ENCODE data around the gene PF4V1. TPM values are rescaled to one million over a fixed set of nuclear protein-coding genes. Genes with fewer than 3 reads are reported as not detected.

The PF4V1 gene
- total and polyA plus RNA-seq, 8 donors = not detected

GRCh38 chr4:73902817-73903547 lies 49.9 kb downstream of the PF4V1 start:
- H3K4me3 ChIP-seq = no peak overlapping the region
- H3K9me3 ChIP-seq = no peaks in the 10 kb centered on the region
- 61 to 80% (median 71%) methylated on average over 3 of the region's 3 CpGs for WGBS, 5 donors
- intact Hi-C loops (cut with DNase I; ENCODE audit: low total_unique reads) = no loop called here
- DNase-seq = no peak
- H3K27me3 ChIP-seq = no peaks in the 10 kb centered on the region
- no peaks in the 10 kb centered on the region for H3K4me1 ChIP-seq
- TF ChIP-seq CTCF (IDR thresholded peaks at IDR 0.05) (no peak), POLR2AphosphoS5 (IDR thresholded peaks at IDR 0.05) (no peak), POLR2A (IDR thresholded peaks at IDR 0.05) (no peak), EP300 (IDR thresholded peaks at IDR 0.05) (no peak)
- H3K36me3 ChIP-seq = no peaks in the 10 kb centered on the region
- no peak overlapping the region for H3K27ac ChIP-seq

Other genes with a start within 250 kb of the PF4V1 start
- gene RASSF6, start 232.9 kb upstream of the PF4V1 start, total RNA-seq = 10 to 100 TPM in 3 of 5 donors, 1 to 10 TPM in 2; 5.5 to 51.8 (median 13.4) TPM
- gene RASSF6, start 232.9 kb upstream of the PF4V1 start, polyA plus RNA-seq = 10 to 100 TPM in 2 of 3 donors, 1 to 10 TPM in 1; 5.0 to 35.9 (median 13.7) TPM
- 1 to 10 TPM in 3 of 5 donors, not detected in 2; 3.6 to 6.4 (median 5.9) TPM for gene CXCL8, start 112.7 kb upstream of the PF4V1 start, total RNA-seq
- 100 to 1,000 TPM in 1 of 3 donors, 1 to 10 TPM in 2; 6.9 to 163 (median 9.9) TPM for gene CXCL8, start 112.7 kb upstream of the PF4V1 start, polyA plus RNA-seq
- 1 to 10 TPM in 1 of 5 donors, under 1 TPM in 1, not detected in 3; 0.18 to 4.3 TPM for gene CXCL6, start 16.6 kb upstream of the PF4V1 start, total RNA-seq
- 1 to 10 TPM; 1.2 to 4.7 (median 2.1) TPM for gene CXCL6, start 16.6 kb upstream of the PF4V1 start, polyA plus RNA-seq
- gene CXCL1, start 16.1 kb downstream of the PF4V1 start, total RNA-seq = 10 to 100 TPM in 2 of 5 donors, 1 to 10 TPM in 3; 1.8 to 56.0 (median 2.3) TPM
- 10 to 100 TPM; 33.6 to 62.1 (median 38.2) TPM for gene CXCL1, start 16.1 kb downstream of the PF4V1 start, polyA plus RNA-seq
- gene PF4, start 128.7 kb downstream of the PF4V1 start, total RNA-seq = 1 to 10 TPM in 2 of 5 donors, not detected in 3; 1.4 to 5.8 TPM
- gene PF4, start 128.7 kb downstream of the PF4V1 start, polyA plus RNA-seq = 1 to 10 TPM in 2 of 3 donors, not detected in 1; 2.4 to 3.9 TPM
- 1 to 10 TPM in 1 of 5 donors, not detected in 4; 6.6 TPM for gene PPBP, start 134.9 kb downstream of the PF4V1 start, total RNA-seq
- gene PPBP, start 134.9 kb downstream of the PF4V1 start, polyA plus RNA-seq = 1 to 10 TPM in 1 of 3 donors, not detected in 2; 2.4 TPM
- 10 to 100 TPM in 2 of 5 donors, 1 to 10 TPM in 2, not detected in 1; 1.3 to 40.1 (median 13.4) TPM for gene CXCL5, start 145.4 kb downstream of the PF4V1 start, total RNA-seq
- gene CXCL5, start 145.4 kb downstream of the PF4V1 start, polyA plus RNA-seq = 10 to 100 TPM in 1 of 3 donors, 1 to 10 TPM in 1, not detected in 1; 4.9 to 21.2 TPM
- 10 to 100 TPM in 2 of 5 donors, 1 to 10 TPM in 2, not detected in 1; 3.5 to 94.6 (median 25.2) TPM for gene CXCL3, start 185.4 kb downstream of the PF4V1 start, total RNA-seq
- 10 to 100 TPM in 2 of 3 donors, 1 to 10 TPM in 1; 2.7 to 39.7 (median 18.5) TPM for gene CXCL3, start 185.4 kb downstream of the PF4V1 start, polyA plus RNA-seq
- 100 to 1,000 TPM in 3 of 5 donors, 1 to 10 TPM in 1, not detected in 1; 5.1 to 388 (median 191) TPM for gene CXCL2, start 245.9 kb downstream of the PF4V1 start, total RNA-seq
- 100 to 1,000 TPM in 1 of 3 donors, 10 to 100 TPM in 1, 1 to 10 TPM in 1; 8.7 to 117 (median 46.4) TPM for gene CXCL2, start 245.9 kb downstream of the PF4V1 start, polyA plus RNA-seq